H9 (cell line): ENCODE data around the gene ATP5IF1. TPM values are rescaled to one million over a fixed set of nuclear protein-coding genes. Genes with fewer than 3 reads are reported as not detected.

Experiments
- DNase-seq: peaks from one replicate; pipeline ENCODE4 v3.0.0-alpha.2; 2017
- H2AFZ ChIP-seq: one replicate; pipeline ENCODE4 v1.6.1; 2013; ENCODE audit warnings: mild to moderate bottlenecking, low read length, control low read depth, moderate library complexity
- H2AK5ac ChIP-seq: 2 replicates; pipeline ENCODE4 v1.6.1; 2013; ENCODE audit warnings: low read length, control low read depth, mixed read lengths; ENCODE audit not compliant: insufficient read length
- H2BK120ac ChIP-seq: one replicate; pipeline ENCODE4 v1.6.1; 2013; ENCODE audit warnings: low read depth, mild to moderate bottlenecking, low read length, control low read depth, inconsistent platforms; ENCODE audit not compliant: poor library complexity, severe bottlenecking
- H2BK12ac ChIP-seq: 2 replicates; pipeline ENCODE4 v1.6.1; 2013; ENCODE audit warnings: low read length, control low read depth, mixed read lengths, low read depth; ENCODE audit not compliant: insufficient read length
- H2BK15ac ChIP-seq: 2 replicates; pipeline ENCODE4 v1.6.1; 2013; ENCODE audit warnings: low read depth, low read length, control low read depth
- H2BK20ac ChIP-seq: one replicate; pipeline ENCODE4 v1.6.1; 2013; ENCODE audit warnings: low read depth, mild to moderate bottlenecking, low read length, control low read depth, inconsistent platforms; ENCODE audit not compliant: poor library complexity, severe bottlenecking
- H2BK5ac ChIP-seq: 2 replicates; pipeline ENCODE4 v1.6.1; 2013; ENCODE audit warnings: low read length, control low read depth, mixed read lengths; ENCODE audit not compliant: insufficient read length
- H3K14ac ChIP-seq: 2 replicates; pipeline ENCODE4 v1.6.1; 2013; ENCODE audit warnings: low read length, control low read depth; ENCODE audit not compliant: insufficient read depth
- H3K18ac ChIP-seq: 2 replicates; pipeline ENCODE4 v1.6.1; 2013; ENCODE audit warnings: low read depth, mild to moderate bottlenecking, mixed read lengths, low read length, control low read depth; ENCODE audit not compliant: insufficient read length
- H3K23ac ChIP-seq: 2 replicates; pipeline ENCODE4 v1.6.1; 2013; ENCODE audit warnings: low read length, control low read depth, mixed read lengths, low read depth; ENCODE audit not compliant: insufficient read length
- H3K23me2 ChIP-seq: 2 replicates; pipeline ENCODE4 v1.6.1; 2013; ENCODE audit warnings: low read depth, mild to moderate bottlenecking, mixed read lengths, low read length, control low read depth; ENCODE audit not compliant: insufficient read length, poor library complexity, severe bottlenecking
- H3K27ac ChIP-seq: 2 replicates; pipeline ENCODE4 v1.5.1; 2013; ENCODE audit warnings: low read length, control low read depth, mixed read lengths, low read depth; ENCODE audit not compliant: insufficient read length
- H3K27me3 ChIP-seq: 2 replicates; pipeline ENCODE4 v1.6.1; 2013; ENCODE audit warnings: low read length, control low read depth, inconsistent platforms; ENCODE audit not compliant: insufficient read depth
- H3K4ac ChIP-seq: 2 replicates; pipeline ENCODE4 v1.6.1; 2013; ENCODE audit warnings: low read depth, mild to moderate bottlenecking, control low read depth, inconsistent platforms, low read length, moderate library complexity
- H3K4me1 ChIP-seq: 2 replicates; pipeline ENCODE4 v1.6.1; 2013; ENCODE audit warnings: low read length, control low read depth, inconsistent platforms; ENCODE audit not compliant: insufficient read depth
- H3K4me2 ChIP-seq: 2 replicates; pipeline ENCODE4 v1.6.1; 2013; ENCODE audit warnings: low read length, control low read depth, mixed read lengths; ENCODE audit not compliant: insufficient read length, insufficient read depth
- H3K56ac ChIP-seq: 2 replicates; pipeline ENCODE4 v1.6.1; 2013; ENCODE audit warnings: low read depth, mild to moderate bottlenecking, mixed read lengths, low read length, control low read depth; ENCODE audit not compliant: insufficient read length
- H3K79me1 ChIP-seq: 2 replicates; pipeline ENCODE4 v1.6.1; 2013; ENCODE audit warnings: low read depth, mild to moderate bottlenecking, moderate library complexity, low read length, control low read depth, inconsistent platforms; ENCODE audit not compliant: insufficient read depth, poor library complexity, severe bottlenecking
- H3K79me2 ChIP-seq: 2 replicates; pipeline ENCODE4 v1.6.1; 2013; ENCODE audit warnings: low read length, control low read depth, inconsistent platforms; ENCODE audit not compliant: insufficient read depth
- H3K9ac ChIP-seq: 2 replicates; pipeline ENCODE4 v1.6.1; 2013; ENCODE audit warnings: low read length, control low read depth, mixed read lengths; ENCODE audit not compliant: insufficient read length; ENCODE audit errors: extremely low read depth
- H3K9me3 ChIP-seq: one replicate; pipeline ENCODE4 v1.6.1; 2013; ENCODE audit warnings: low read depth, low read length, inconsistent platforms; ENCODE audit not compliant: control insufficient read depth
- H3T11ph ChIP-seq: one replicate; pipeline ENCODE4 v1.6.1; 2013; ENCODE audit warnings: mild to moderate bottlenecking, low read length, control low read depth, inconsistent platforms
- H4K20me1 ChIP-seq: one replicate; pipeline ENCODE4 v1.6.1; 2013; ENCODE audit not compliant: control insufficient read depth, insufficient read length, insufficient read depth
- H4K5ac ChIP-seq: 2 replicates; pipeline ENCODE4 v1.6.1; 2013; ENCODE audit warnings: low read depth, mild to moderate bottlenecking, mixed read lengths, low read length, control low read depth; ENCODE audit not compliant: insufficient read length
- H4K8ac ChIP-seq: replicated peaks from 2 replicates; pipeline ENCODE4 v1.6.1; 2013; ENCODE audit warnings: low read length, control low read depth, mixed read lengths, low read depth; ENCODE audit not compliant: insufficient read length
- H4K91ac ChIP-seq: 2 replicates; pipeline ENCODE4 v1.6.1; 2013; ENCODE audit warnings: low read depth, mild to moderate bottlenecking, moderate library complexity, mixed read lengths, low read length, control low read depth; ENCODE audit not compliant: insufficient read length
- H3K27ac Mint-ChIP-seq, 3 experiments: 2 replicates in 2 of 3; 3 replicates in 1 of 3; pipeline ENCODE4 v1.8.0; 2020 to 2021; ENCODE audit warnings: mixed read lengths in 3 of 3, mild to moderate bottlenecking in 1 of 3, moderate library complexity in 1 of 3
- H3K27me3 Mint-ChIP-seq: 2 replicates; pipeline ENCODE4 v1.8.0; 2021; ENCODE audit warnings: low read depth, mild to moderate bottlenecking, moderate library complexity, mixed read lengths
- H3K36me3 Mint-ChIP-seq, 3 experiments: 2 replicates in 2 of 3; 3 replicates in 1 of 3; pipeline ENCODE4 v1.8.0; 2020 to 2021; ENCODE audit warnings: low read depth in 3 of 3, mixed read lengths in 3 of 3; ENCODE audit not compliant: insufficient read depth in 1 of 3
- H3K4me1 Mint-ChIP-seq, 2 experiments: 2 replicates each; pipeline ENCODE4 v1.8.0; 2020; ENCODE audit warnings: mixed read lengths in 2 of 2
- H3K4me3 Mint-ChIP-seq, 2 experiments: 2 replicates in 1 of 2; 3 replicates in 1 of 2; pipeline ENCODE4 v1.8.0; 2020 to 2021; ENCODE audit warnings: mild to moderate bottlenecking in 2 of 2, mixed read lengths in 2 of 2, moderate library complexity in 1 of 2
- H3K9me3 Mint-ChIP-seq, 2 experiments: 2 replicates in 1 of 2; 3 replicates in 1 of 2; pipeline ENCODE4 v1.8.0; 2020; ENCODE audit warnings: mild to moderate bottlenecking in 2 of 2, mixed read lengths in 2 of 2, moderate library complexity in 1 of 2
- CTCF ChIP-seq: fragments of 200-600 bp; sonication (generic); conservative IDR thresholded peaks from 3 replicates; pipeline ENCODE4 v1.8.0; 2021; ENCODE audit warnings: antibody characterized with exemption, mild to moderate bottlenecking
- WGBS: extraction: QIAGEN DNeasy Blood & Tissue Kit; methylation state at CpG from one replicate; pipeline ENCODE4 v1.1.7; 2013; ENCODE audit warnings: missing lambda C conversion rate, low lambda C conversion rate, mixed read lengths; ENCODE audit not compliant: insufficient read length; ENCODE audit errors: extremely low coverage; 5-methylcytosine and 5-hydroxymethylcytosine counted together
- total RNA-seq: library from RNA; stranded (reverse); gene quantifications from 2 replicates; pipeline ENCODE4 v1.2.1, GENCODE V29; 2021

The ATP5IF1 gene
- total RNA-seq, 1 experiment from 2014 or later, result 257 TPM

GRCh38 chr1:28205243-28205642 is 30.7 kb upstream of the ATP5IF1 start:
- H3K23me2 ChIP-seq, result no peaks in the 10 kb centered on the region
- no peak overlapping the region for H2BK20ac ChIP-seq
- H2BK5ac ChIP-seq, result no peak overlapping the region
- H3K27me3 ChIP-seq, result no peaks in the 10 kb centered on the region
- Mint-ChIP-seq H3K36me3 (peaks cover 34 to 69% (median 53%) of the 10 kb centered on the region in 3 experiments; a peak in 6 of 7 replicates), H3K27ac (no peak overlapping the region), H3K27me3 (no peaks in the 10 kb centered on the region), H3K4me1 (peaks cover 4 to 6% of the 10 kb centered on the region in 2 experiments), H3K4me3 (no peak overlapping the region), H3K9me3 (no peaks in the 10 kb centered on the region)
- H3K79me1 ChIP-seq, result no peaks in the 10 kb centered on the region
- no peak overlapping the region for H4K8ac ChIP-seq
- H3K14ac ChIP-seq, result no peak overlapping the region
- H2AK5ac ChIP-seq, result no peak overlapping the region
- no CpG with 5 or more reads among the region's 4 CpGs for WGBS
- H2AFZ ChIP-seq, result no peak overlapping the region
- no peak overlapping the region for H2BK120ac ChIP-seq
- no peak overlapping the region for H2BK12ac ChIP-seq
- H3K4me2 ChIP-seq, result no peak overlapping the region
- no peaks in the 10 kb centered on the region for H3K79me2 ChIP-seq
- H3K18ac ChIP-seq, result no peak overlapping the region
- no peak for DNase-seq
- no peak overlapping the region for H3K9ac ChIP-seq
- H3K23ac ChIP-seq, result no peak overlapping the region
- no peak overlapping the region for H2BK15ac ChIP-seq
- no peak overlapping the region for H4K5ac ChIP-seq
- no peaks in the 10 kb centered on the region for H4K20me1 ChIP-seq
- H3T11ph ChIP-seq, result no peak overlapping the region
- H3K9me3 ChIP-seq, result no peaks in the 10 kb centered on the region
- H4K91ac ChIP-seq, result no peak overlapping the region
- no peak overlapping the region for H3K56ac ChIP-seq
- no peak for TF ChIP-seq CTCF
- no peak overlapping the region for H3K4ac ChIP-seq
- no peaks in the 10 kb centered on the region for H3K4me1 ChIP-seq
- H3K27ac ChIP-seq, result no peak overlapping the region
